ENCODE results near the gene ADAMTSL5. TPM values are rescaled to one million over a fixed set of nuclear protein-coding genes. Genes with fewer than 3 reads are reported as not detected.
"Not testable (repeated sequence)": the region's sequence is repeated elsewhere in the genome, so short reads cannot be mapped to it uniquely, and the experiment has no call there.

Gene ADAMTSL5
- total RNA-seq, 2 donors from 2014 or later: 4.1 to 4.8 TPM

- Mint-ChIP-seq H3K36me3 (ENCODE audit: low read depth) (peaks cover 3% of the 10 kb centered on the region), H3K27me3 (ENCODE audit: insufficient read depth) (peaks cover 14% of the 10 kb centered on the region), H3K4me3 (no peak overlapping the region), H3K27ac (no peak overlapping the region), H3K9me3 (no peaks in the 10 kb centered on the region), H3K4me1 (no peaks in the 10 kb centered on the region)
- no peak overlapping the region for H3K9ac ChIP-seq (ENCODE audit: extremely low read depth, low read length, poor library complexity, severe bottlenecking)
- H3K27me3 ChIP-seq (ENCODE audit: control insufficient read depth, insufficient read depth, low read length, poor library complexity, severe bottlenecking): no peaks in the 10 kb centered on the region
- H3K4me1 ChIP-seq (ENCODE audit: control insufficient read depth, insufficient read depth, low read length): no peaks in the 10 kb centered on the region
- no peak overlapping the region for H3K4me3 ChIP-seq (ENCODE audit: low read length)
- 85 to 100% methylated on average over 3 to 4 of the region's 4 CpGs for WGBS, 2 experiments (ENCODE audit: insufficient coverage in 1 of 2, insufficient read length in 1 of 2)
- no peak for TF ChIP-seq CTCF (conservative IDR thresholded peaks at IDR 0.05)
- H3K36me3 ChIP-seq (ENCODE audit: control insufficient read depth, insufficient read depth, low read length): peaks cover 5% of the 10 kb centered on the region
- H3K27ac ChIP-seq (ENCODE audit: low read depth, low read length): no peak overlapping the region
- no peaks in the 10 kb centered on the region for H3K9me3 ChIP-seq (ENCODE audit: control insufficient read depth, low read length)
- DNase-seq: no peak
These were observed 36.6 kb upstream of the ADAMTSL5 start for GRCh38 chr19:1549332-1549945.

- DNase-seq: no peak
- Histone ChIP-seq H3K9me3 (ENCODE audit: control insufficient read depth, low read length) (no peaks in the 10 kb centered on the region), H3K9ac (ENCODE audit: extremely low read depth, low read length, poor library complexity, severe bottlenecking) (no peak overlapping the region), H3K27ac (ENCODE audit: low read depth, low read length) (no peak overlapping the region), H3K36me3 (ENCODE audit: control insufficient read depth, insufficient read depth, low read length) (no peaks in the 10 kb centered on the region), H3K4me1 (ENCODE audit: control insufficient read depth, insufficient read depth, low read length) (no peaks in the 10 kb centered on the region), H3K27me3 (ENCODE audit: control insufficient read depth, insufficient read depth, low read length, poor library complexity, severe bottlenecking) (peaks cover 7% of the 10 kb centered on the region), H3K4me3 (ENCODE audit: low read length) (no peak overlapping the region)
- 69 to 78% methylated on average over 16 to 17 of the region's 17 CpGs for WGBS, 2 experiments (ENCODE audit: insufficient coverage in 1 of 2, insufficient read length in 1 of 2)
- peak overlapping the region; percentile 23 for H3K4me3 Mint-ChIP-seq
- H3K4me1 Mint-ChIP-seq: no peaks in the 10 kb centered on the region
- no peak for TF ChIP-seq CTCF (conservative IDR thresholded peaks at IDR 0.05)
- no peak overlapping the region for H3K27ac Mint-ChIP-seq
- H3K9me3 Mint-ChIP-seq: no peaks in the 10 kb centered on the region
- H3K36me3 Mint-ChIP-seq (ENCODE audit: low read depth): no peaks in the 10 kb centered on the region
- H3K27me3 Mint-ChIP-seq (ENCODE audit: insufficient read depth): peaks cover 37% of the 10 kb centered on the region
These were observed 27.6 kb upstream of the ADAMTSL5 start for GRCh38 chr19:1540365-1540925.

GRCh38 chr19:1539749-1540148 is 26.9 kb upstream of the ADAMTSL5 start:
- H3K4me1 Mint-ChIP-seq; H3K4me3 Mint-ChIP-seq; H3K27ac Mint-ChIP-seq; H3K9me3 ChIP-seq (ENCODE audit: control insufficient read depth, low read length); H3K4me1 ChIP-seq (ENCODE audit: control insufficient read depth, insufficient read depth, low read length); H3K9me3 Mint-ChIP-seq; H3K27ac ChIP-seq (ENCODE audit: low read depth, low read length); H3K36me3 ChIP-seq (ENCODE audit: control insufficient read depth, insufficient read depth, low read length); H3K36me3 Mint-ChIP-seq (ENCODE audit: low read depth); H3K9ac ChIP-seq (ENCODE audit: extremely low read depth, low read length, poor library complexity, severe bottlenecking); DNase-seq; H3K27me3 ChIP-seq (ENCODE audit: control insufficient read depth, insufficient read depth, low read length, poor library complexity, severe bottlenecking); H3K4me3 ChIP-seq (ENCODE audit: low read length): not testable (repeated sequence)
- peaks cover 34% of the 10 kb centered on the region for H3K27me3 Mint-ChIP-seq (ENCODE audit: insufficient read depth)
- WGBS, 2 experiments (ENCODE audit: insufficient coverage in 1 of 2, insufficient read length in 1 of 2): 95 to 96% methylated on average over 7 to 9 of the region's 11 CpGs
